GM12864 (cell line): ENCODE measurements around the gene CHL1.

Source experiments
- DNase-seq: peaks from one replicate; pipeline ENCODE4 v3.0.0-alpha.2; 2011; ENCODE audit warnings: low read depth
- H3K4me3 ChIP-seq: 2 replicates; pipeline ENCODE4 v1.5.1; 2011; ENCODE audit warnings: mild to moderate bottlenecking, low read depth, low read length, control low read depth
- CTCF ChIP-seq: IDR thresholded peaks from 2 replicates; pipeline ENCODE4 v1.5.1; 2011; ENCODE audit warnings: low read depth, mild to moderate bottlenecking, moderate library complexity, low read length, control low read depth, inconsistent platforms; ENCODE audit errors: missing control alignments

The CHL1 gene

GRCh38 chr3:452221-452620, 255.7 kb downstream of the CHL1 start:
- no peak overlapping the region for H3K4me3 ChIP-seq
- DNase-seq = no peak
- TF ChIP-seq CTCF = no peak

- no peak overlapping the region for H3K4me3 ChIP-seq
- no peak for TF ChIP-seq CTCF
- DNase-seq = no peak
Observed at GRCh38 chr3:453106-453505, 256.5 kb downstream of the CHL1 start.

GRCh38 chr3:454986-455385, 258.4 kb downstream of the CHL1 start:
- no peak overlapping the region for H3K4me3 ChIP-seq
- DNase-seq = no peak
- no peak for TF ChIP-seq CTCF

- H3K4me3 ChIP-seq = no peak overlapping the region
- no peak for DNase-seq
- TF ChIP-seq CTCF = no peak
Observed at GRCh38 chr3:458124-458523, 261.6 kb downstream of the CHL1 start.

GRCh38 chr3:458653-459310, 262.2 kb downstream of the CHL1 start:
- no peak overlapping the region for H3K4me3 ChIP-seq
- no peak for DNase-seq
- no peak for TF ChIP-seq CTCF
